HepG2 (cell line): ENCODE measurements around the gene HOXD4. TPM values are rescaled to one million over a fixed set of nuclear protein-coding genes. Genes with fewer than 3 reads are reported as not detected.

Source experiments
- ATAC-seq: fragments of 200-7000 bp; cut with Tn5 transposase; 3 replicates; pipeline ENCODE4 v1.9.1; 2020; ENCODE audit warnings: mild to moderate bottlenecking, moderate library complexity
- BruUV-seq: library from RNA; stranded (reverse); fragments of 400-500 nt; replicated peaks from 2 replicates; lab custom pipeline; 2021; lab: Mats Ljungman, UMichigan
- CTCF ChIA-PET: fragments of 300-600 bp; formaldehyde crosslinking; extraction: SDS; loops from one replicate; lab custom pipeline; 2021; ENCODE audit warnings: low total read pairs, inconsistent platforms, low intra/inter-chr PET ratio; lab: Yijun Ruan, JAX
- POLR2A ChIA-PET: fragments of 350-600 bp; sonication (Branson Sonifier 250); formaldehyde crosslinking; loops from one replicate; lab custom pipeline; 2020; ENCODE audit warnings: antibody characterized with exemption, inconsistent platforms; lab: Yijun Ruan, JAX
- DNase-seq: peaks from one replicate; pipeline ENCODE4 v3.0.0-alpha.2; 2015; ENCODE audit warnings: low spot score
- FAIRE-seq: peaks from 3 replicates; lab custom pipeline; 2011; peaks lifted over from hg19 to GRCh38; lab: Jason Lieb, UNC
- H2AFZ ChIP-seq: one replicate; pipeline ENCODE4 v1.6.1; 2011; ENCODE audit warnings: low read length, inconsistent platforms
- H3K27ac ChIP-seq: fragments of 300-600 bp; 3 replicates; pipeline ENCODE4 v1.8.0; 2011; ENCODE audit warnings: mixed run types, mild to moderate bottlenecking, mixed read lengths, low read length, inconsistent platforms; ENCODE audit not compliant: insufficient read depth; ENCODE audit errors: extremely low read length
- H3K27me3 ChIP-seq, 2 experiments: fragments of 200-600 bp in 1 of 2; 2 replicates in 1 of 2; 3 replicates in 1 of 2; pipeline versions ENCODE4 v1.6.0 to v1.8.0; 2011; ENCODE audit warnings: low read length in 2 of 2, mild to moderate bottlenecking in 2 of 2, moderate library complexity in 2 of 2, inconsistent platforms in 1 of 2; ENCODE audit not compliant: insufficient read depth in 2 of 2, control insufficient read depth in 1 of 2
- H3K36me3 ChIP-seq, 2 experiments: fragments of 200-600 bp in 1 of 2; replicated peaks in 1 of 2; 2 replicates in 1 of 2; 3 replicates in 1 of 2; pipeline versions ENCODE4 v1.5.1 to v1.8.0; 2011; ENCODE audit warnings: low read length in 2 of 2, inconsistent platforms in 1 of 2; ENCODE audit not compliant: insufficient read depth in 2 of 2, control insufficient read depth in 1 of 2
- H3K4me1 ChIP-seq: 2 replicates; pipeline ENCODE4 v1.5.1; 2012; ENCODE audit warnings: low read length, inconsistent platforms; ENCODE audit not compliant: insufficient read depth
- H3K4me2 ChIP-seq: 2 replicates; pipeline ENCODE4 v1.6.0; 2011; ENCODE audit warnings: low read depth, low read length, inconsistent platforms
- H3K4me3 ChIP-seq, 3 experiments: fragments of 200-600 bp in 1 of 3; sonication (generic), shearing (Covaris generic) in 1 of 3; replicated peaks in 1 of 3; 2 replicates each; pipeline ENCODE4 v1.5.1; 2011 to 2016; ENCODE audit warnings: low read length in 3 of 3, inconsistent platforms in 2 of 3, low read depth in 2 of 3, mild to moderate bottlenecking in 2 of 3, control low read depth in 1 of 3, mixed read lengths in 1 of 3; ENCODE audit not compliant: insufficient read depth in 1 of 3
- H3K79me2 ChIP-seq: one replicate; pipeline ENCODE4 v1.6.1; 2011; ENCODE audit warnings: low read length, inconsistent platforms; ENCODE audit not compliant: insufficient read depth
- H3K9ac ChIP-seq: 2 replicates; pipeline ENCODE4 v1.6.0; 2011; ENCODE audit warnings: mild to moderate bottlenecking, low read depth, low read length, inconsistent platforms; ENCODE audit not compliant: insufficient read depth
- H3K9me3 ChIP-seq: 2 replicates; pipeline ENCODE4 v1.5.1; 2012; ENCODE audit warnings: mild to moderate bottlenecking, low read length
- H4K20me1 ChIP-seq: 2 replicates; pipeline ENCODE4 v1.6.0; 2011; ENCODE audit warnings: inconsistent platforms, mild to moderate bottlenecking, low read length, moderate library complexity; ENCODE audit not compliant: insufficient read depth
- MAZ ChIP-seq, 2 experiments: sonication (generic) in 1 of 2; formaldehyde crosslinking in 1 of 2; IDR thresholded peaks; 2 replicates each; pipeline versions ENCODE4 v1.5.0 to v1.6.1; 2012 to 2020; ENCODE audit warnings: low read depth in 2 of 2, mild to moderate bottlenecking in 2 of 2, borderline replicate concordance in 1 of 2, improper control_type of control experiment in 1 of 2, low read length in 1 of 2, missing genetic modification reagents in 1 of 2, moderate library complexity in 1 of 2
- PRDM10 ChIP-seq: sonication (generic); formaldehyde crosslinking; IDR thresholded peaks from 2 replicates; pipeline ENCODE4 v1.4.0; 2020; ENCODE audit warnings: low read depth, missing genetic modification reagents
- RAD21 ChIP-seq: fragments of 450-650 bp; formaldehyde crosslinking; IDR thresholded peaks from 2 replicates; pipeline ENCODE4 v1.5.0; 2020; ENCODE audit warnings: mild to moderate bottlenecking
- ZNF280D ChIP-seq: sonication (generic); formaldehyde crosslinking; IDR thresholded peaks from 2 replicates; pipeline ENCODE4 v1.5.1; 2020; ENCODE audit warnings: mild to moderate bottlenecking, missing genetic modification reagents
- ZNF446 ChIP-seq: sonication (generic); formaldehyde crosslinking; IDR thresholded peaks from 2 replicates; pipeline ENCODE4 v1.5.0; 2020; ENCODE audit warnings: mild to moderate bottlenecking, missing genetic modification reagents
- ZNF468 ChIP-seq: sonication (generic); formaldehyde crosslinking; IDR thresholded peaks from 2 replicates; pipeline ENCODE4 v1.8.0; 2022; ENCODE audit warnings: mild to moderate bottlenecking, moderate library complexity, missing genetic modification reagents
- ZNF570 ChIP-seq: sonication (generic); formaldehyde crosslinking; IDR thresholded peaks from 2 replicates; pipeline ENCODE4 v1.4.0; 2020; ENCODE audit warnings: mild to moderate bottlenecking, missing genetic modification reagents, borderline replicate concordance
- WGBS: methylation state at CpG from one replicate; pipeline ENCODE4 v1.1.6; 2017; ENCODE audit warnings: low lambda C conversion rate; 5-methylcytosine and 5-hydroxymethylcytosine counted together
- in situ Hi-C: cut with HindIII; loops from 2 replicates; pipeline ENCODE4 v1.10.0; 2017; ENCODE audit warnings: low pct_unique_long_range_greater_than_20kb; ENCODE audit not compliant: extremely low pct_ligation_motif_present
- intact Hi-C: fragments of 100-400 bp; cut with micrococcal nuclease; formaldehyde crosslinking; loops from one replicate; pipeline ENCODE4 v1.10.0; 2022; ENCODE audit not compliant: unreplicated experiment
- polyA plus RNA-seq, 8 experiments: library from polyadenylated mRNA; depleted of rRNA in 3 of 8; stranded (reverse) in 7 of 8; unstranded in 1 of 8; fragments of >200 nt; fragmentation: Illumina TruSeq in 4 of 8; extraction: Trizol in 4 of 8; gene quantifications; 2 replicates each; pipeline versions ENCODE4 v1.2.1 to v1.2.3, GENCODE V29; 2011 to 2016; ENCODE audit warnings: low read depth in 4 of 8, missing spikeins in 1 of 8, mixed read lengths in 1 of 8; ENCODE audit not compliant: insufficient read depth in 1 of 8
- total RNA-seq, 5 experiments: library from RNA; depleted of rRNA; stranded (reverse); fragments of >200 nt; fragmentation: Illumina TruSeq; extraction: Trizol; gene quantifications; 2 replicates each; pipeline ENCODE4 v1.2.3, GENCODE V29; 2016; ENCODE audit warnings: low read depth in 1 of 5

The HOXD4 gene
- total and polyA plus RNA-seq, 2 of the 13 experiments (the other 11 are each of a cell fraction or from before 2014, with no cell fraction given), result not detected

- Histone ChIP-seq H3K4me3 (no peak overlapping the region), H3K79me2 (no peaks in the 10 kb centered on the region), H3K27ac (no peak overlapping the region), H3K9ac (no peak overlapping the region), H3K27me3 (peaks cover 7 to 81% of the 10 kb centered on the region in 2 experiments), H3K9me3 (no peaks in the 10 kb centered on the region)
- WGBS, result 84% methylated on average over 97 of the region's 100 CpGs
- TF ChIP-seq ZNF446 (CRISPR knock-in tag), result no peak
- TF ChIP-seq, all 625 proteins: peak for 0
- ChIA-PET POLR2A (no interaction called here), CTCF (no interaction called here)
- no peak for FAIRE-seq
- H3K4me1 ChIP-seq, result no peaks in the 10 kb centered on the region
- no peaks in the 10 kb centered on the region for H3K36me3 ChIP-seq
- no peak for ATAC-seq
- no peaks in the 10 kb centered on the region for H4K20me1 ChIP-seq
- H3K4me2 ChIP-seq, result no peak overlapping the region
- intact Hi-C loops (no loop called here), in situ Hi-C loops (no loop called here)
- no peak overlapping the region for H2AFZ ChIP-seq
- no TSS peak for BruUV-seq
- DNase-seq, result no peak
Measured at GRCh38 chr2:176130147-176130956, 21.0 kb upstream of the HOXD4 start.

GRCh38 chr2:176130957-176131847 lies 20.1 kb upstream of the HOXD4 start:
- in situ Hi-C loops, result no loop called here
- no peak for ATAC-seq
- no TSS peak for BruUV-seq
- H3K4me1 ChIP-seq, result no peaks in the 10 kb centered on the region
- peaks cover 10 to 81% of the 10 kb centered on the region in 2 experiments for H3K27me3 ChIP-seq
- no peaks in the 10 kb centered on the region for H3K36me3 ChIP-seq
- H4K20me1 ChIP-seq, result no peaks in the 10 kb centered on the region
- no peak overlapping the region for H3K27ac ChIP-seq
- H3K9ac ChIP-seq, result no peak overlapping the region
- DNase-seq, result no peak
- H3K4me3 ChIP-seq, result no peak overlapping the region
- no peaks in the 10 kb centered on the region for H3K79me2 ChIP-seq
- intact Hi-C loops, result no loop called here
- no peaks in the 10 kb centered on the region for H3K9me3 ChIP-seq
- WGBS, result 12% methylated on average over 15 of the region's 15 CpGs
- no peak overlapping the region for H3K4me2 ChIP-seq
- FAIRE-seq, result no peak
- ChIA-PET CTCF (no interaction called here), POLR2A (no interaction called here)
- H2AFZ ChIP-seq, result no peak overlapping the region
- TF ChIP-seq ZNF570 (CRISPR knock-in tag), result no peak
- TF ChIP-seq MAZ (IDR thresholded peaks at IDR 0.05; ENCODE audit: borderline replicate concordance, low read depth, low read length), result no peak
- no peak for TF ChIP-seq MAZ (CRISPR knock-in tag; IDR thresholded peaks at IDR 0.05; ENCODE audit: low read depth)
- no peak for TF ChIP-seq PRDM10 (CRISPR knock-in tag)
- TF ChIP-seq RAD21 (CRISPR knock-in tag), result no peak
- TF ChIP-seq ZNF280D (CRISPR knock-in tag), result no peak
- TF ChIP-seq ZNF468, result no peak
